Stimulated activated CD8-positive, alpha-beta memory T cell treated with anti-CD3 and anti-CD28 coated beads, Interleukin-12 subunit alpha, Interleukin-12 subunit beta, amount 100 ng/mL, for 1 hour (primary cell): ENCODE results near the gene SPI1.

ENCODE experiments used
- DNase-seq: peaks from one replicate; pipeline ENCODE4 v3.0.0-alpha.2; 2020; ENCODE audit warnings: low read depth

The SPI1 gene

DNA sequence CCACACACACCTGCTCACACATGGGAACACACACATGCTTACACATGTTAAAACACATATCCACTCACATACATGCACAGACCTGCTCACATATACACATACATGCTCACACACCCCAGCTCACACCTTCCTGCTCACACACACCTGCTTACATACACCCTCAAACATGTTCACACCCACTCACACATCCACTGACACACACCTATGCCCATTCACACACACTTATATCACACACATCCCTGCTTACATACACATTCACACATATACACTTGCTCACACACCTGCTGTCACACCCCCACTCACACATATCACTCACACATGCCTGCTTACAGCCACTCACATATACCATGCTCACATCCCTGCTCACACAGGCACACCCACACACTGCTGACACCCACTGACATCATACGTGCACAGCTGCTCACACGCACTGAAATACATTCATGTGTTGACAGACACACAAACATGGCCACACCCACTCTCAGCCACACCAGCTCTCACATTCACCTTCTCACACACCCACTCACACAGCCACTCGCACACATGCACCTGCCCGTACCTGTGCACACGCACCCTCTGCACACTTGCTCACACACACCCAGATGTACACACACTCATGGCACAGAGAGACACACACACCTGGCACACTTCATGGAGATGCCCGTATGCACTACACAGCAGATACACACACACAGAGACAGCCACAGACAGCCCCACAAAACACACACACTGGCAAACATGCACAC is 20.2 kb downstream of the SPI1 start:
- DNase-seq, result no peak

DNA sequence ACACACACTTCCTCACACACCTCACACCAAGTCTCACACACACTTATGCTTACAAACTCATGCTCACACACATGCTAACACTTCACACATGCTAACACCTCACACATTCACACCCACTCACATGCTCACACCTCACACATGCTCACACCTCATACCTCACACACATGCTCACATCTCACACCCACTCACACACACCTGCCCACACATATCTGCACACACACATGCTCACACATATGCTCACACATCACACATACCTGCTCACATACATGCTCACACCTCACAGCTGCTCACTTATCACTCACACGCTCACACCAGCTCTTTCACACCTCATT is 21.4 kb downstream of the SPI1 start:
- no peak for DNase-seq

DNA sequence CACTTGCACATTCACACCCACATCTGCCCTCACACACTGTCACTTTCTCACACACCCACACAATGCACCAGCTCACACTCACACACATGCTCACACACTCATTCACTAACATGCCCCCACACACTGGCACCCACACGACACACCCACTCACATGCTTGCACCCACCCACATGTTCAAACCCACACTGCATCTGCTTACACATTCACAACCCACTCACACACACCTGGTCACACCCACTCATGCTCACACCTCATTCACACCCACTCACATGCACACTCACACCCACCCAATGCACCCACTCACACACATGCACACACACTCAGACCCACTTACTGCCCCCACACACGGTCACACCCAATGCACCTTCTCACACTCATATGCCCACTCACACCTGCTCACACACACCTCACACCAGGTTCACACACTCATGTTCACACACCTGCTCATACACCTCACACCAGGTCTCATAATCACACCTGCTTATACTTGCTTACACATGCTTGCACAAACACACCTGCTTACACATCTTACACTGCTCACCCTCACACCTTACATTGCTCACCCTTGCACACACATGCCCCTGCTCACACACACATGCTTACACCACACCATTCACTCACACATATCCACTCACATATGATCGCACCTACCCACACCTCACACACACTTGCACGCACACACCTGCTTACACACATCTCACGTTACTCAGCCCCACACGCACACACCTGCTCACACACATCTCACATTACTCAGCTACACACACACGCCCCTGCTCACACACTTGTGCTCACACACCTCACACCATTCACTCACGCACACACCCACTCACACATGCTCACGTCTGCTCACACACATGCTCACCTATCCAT is 22.0 kb downstream of the SPI1 start:
- no peak for DNase-seq

DNA sequence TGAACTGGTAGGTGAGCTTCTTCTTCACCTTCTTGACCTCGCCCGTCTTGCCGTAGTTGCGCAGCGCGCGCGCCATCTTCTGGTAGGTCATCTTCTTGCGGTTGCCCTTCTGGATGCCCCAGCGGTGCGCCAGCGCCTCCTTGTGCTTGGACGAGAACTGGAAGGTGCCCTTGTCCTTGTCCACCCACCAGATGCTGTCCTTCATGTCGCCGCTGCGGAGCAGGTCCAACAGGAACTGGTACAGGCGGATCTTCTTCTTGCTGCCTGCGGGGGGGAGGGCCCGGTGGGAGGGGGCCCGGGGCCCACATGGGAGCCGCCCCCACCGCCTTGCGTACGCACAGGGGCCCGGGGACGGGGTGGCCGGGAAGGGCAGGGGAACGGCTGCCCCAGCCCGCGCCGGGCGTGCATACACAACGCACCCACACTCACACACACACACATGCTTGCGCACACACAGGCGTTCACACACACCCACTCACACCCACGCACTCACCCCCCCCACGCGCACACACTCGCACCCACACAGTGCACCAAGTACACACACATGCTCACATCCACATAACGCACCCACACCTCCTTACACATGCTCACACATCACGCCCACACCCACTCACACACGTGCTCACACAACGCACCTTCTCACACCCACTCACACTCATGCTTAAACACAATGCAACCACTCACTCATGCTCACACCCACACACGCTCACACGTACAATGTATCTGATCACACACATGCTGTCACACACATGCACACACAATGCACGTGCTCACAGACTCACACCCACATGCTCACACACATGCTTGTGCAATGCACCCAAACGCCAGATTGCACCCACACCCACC is 22.8 kb downstream of the SPI1 start:
- DNase-seq, result no peak

DNA sequence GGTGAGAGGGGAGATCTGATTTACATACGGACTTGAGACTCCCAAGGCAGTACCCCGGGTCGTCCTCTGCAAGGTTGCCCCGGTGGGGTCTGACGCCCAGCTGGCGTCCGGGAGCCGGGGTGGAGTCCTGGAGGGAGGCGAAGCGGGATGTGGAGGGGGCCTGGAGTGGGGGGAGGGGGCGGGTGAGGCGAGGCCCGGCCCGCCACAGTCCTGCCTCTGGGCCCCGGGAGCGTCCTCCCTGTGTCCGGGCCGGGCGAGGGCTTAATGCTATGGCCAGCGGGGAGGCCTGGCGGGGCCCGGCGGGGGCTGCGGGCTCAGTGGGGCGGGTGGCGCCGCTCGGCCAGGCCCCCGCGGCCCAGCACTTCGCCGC is 23.4 kb downstream of the SPI1 start:
- DNase-seq, result no peak

DNA sequence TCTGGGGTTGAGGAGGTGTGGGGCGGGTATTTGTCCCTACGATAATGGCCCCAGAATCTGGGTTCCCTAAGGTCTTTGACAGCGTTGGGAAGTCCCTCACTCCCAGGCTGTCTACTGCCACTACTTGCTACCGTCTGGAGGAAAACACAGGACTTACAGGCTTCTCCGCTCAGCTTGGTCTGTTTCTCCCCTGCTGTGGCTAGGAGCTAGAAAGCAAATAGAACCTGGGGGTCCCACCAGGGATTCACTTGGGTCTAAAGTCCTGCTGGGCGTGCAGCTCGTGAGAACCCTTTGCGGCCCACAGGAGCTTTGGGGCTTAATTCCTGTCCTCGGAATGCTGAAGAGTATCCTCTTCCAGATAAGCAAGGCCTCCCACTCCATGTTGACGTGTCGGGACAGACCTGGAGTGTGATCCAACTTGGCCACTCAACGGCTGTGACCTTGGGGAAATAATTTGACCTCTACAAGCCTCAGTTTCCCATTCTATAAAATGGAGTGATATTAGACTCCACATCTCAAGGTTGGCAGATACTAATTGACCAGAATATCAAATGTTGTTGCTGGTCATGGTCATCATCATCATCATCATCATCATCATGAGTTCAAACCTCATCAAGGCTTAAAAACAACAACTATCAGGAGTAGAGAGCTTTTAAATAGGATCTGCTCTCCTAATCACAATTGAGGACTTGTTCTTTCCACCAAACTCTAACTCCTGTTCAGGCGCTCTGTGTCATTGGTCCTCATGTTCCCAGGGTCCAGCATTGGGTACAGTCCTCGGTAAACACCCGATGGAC is 24.2 kb downstream of the SPI1 start:
- no peak for DNase-seq

DNA sequence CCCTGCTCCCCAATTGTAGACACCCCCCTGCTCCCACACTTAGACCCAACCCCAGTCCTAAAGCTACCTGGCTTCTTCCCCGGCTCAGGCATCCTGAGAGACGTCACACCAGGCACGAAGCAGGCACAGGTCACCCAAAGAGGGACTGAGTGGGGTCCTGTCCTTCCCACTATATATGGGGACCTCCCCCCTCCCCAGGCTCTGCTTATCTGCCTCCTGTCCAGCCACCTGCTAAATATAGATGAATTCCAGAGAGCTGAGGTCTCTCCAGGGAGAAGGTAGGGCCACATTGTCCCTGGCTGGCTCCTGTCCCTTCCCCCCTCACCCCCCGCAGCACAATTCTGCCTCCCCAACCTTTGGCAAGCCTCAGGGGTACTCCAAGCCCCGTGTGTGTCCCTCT is 25.8 kb downstream of the SPI1 start, which contains the start of gene MYBPC3:
Gene MYBPC3 (minus strand): TSS at position 147 of the 400 bp plus-strand sequence. CDS start 55 bp downstream, at position 92.
- DNase-seq, result no peak

DNA sequence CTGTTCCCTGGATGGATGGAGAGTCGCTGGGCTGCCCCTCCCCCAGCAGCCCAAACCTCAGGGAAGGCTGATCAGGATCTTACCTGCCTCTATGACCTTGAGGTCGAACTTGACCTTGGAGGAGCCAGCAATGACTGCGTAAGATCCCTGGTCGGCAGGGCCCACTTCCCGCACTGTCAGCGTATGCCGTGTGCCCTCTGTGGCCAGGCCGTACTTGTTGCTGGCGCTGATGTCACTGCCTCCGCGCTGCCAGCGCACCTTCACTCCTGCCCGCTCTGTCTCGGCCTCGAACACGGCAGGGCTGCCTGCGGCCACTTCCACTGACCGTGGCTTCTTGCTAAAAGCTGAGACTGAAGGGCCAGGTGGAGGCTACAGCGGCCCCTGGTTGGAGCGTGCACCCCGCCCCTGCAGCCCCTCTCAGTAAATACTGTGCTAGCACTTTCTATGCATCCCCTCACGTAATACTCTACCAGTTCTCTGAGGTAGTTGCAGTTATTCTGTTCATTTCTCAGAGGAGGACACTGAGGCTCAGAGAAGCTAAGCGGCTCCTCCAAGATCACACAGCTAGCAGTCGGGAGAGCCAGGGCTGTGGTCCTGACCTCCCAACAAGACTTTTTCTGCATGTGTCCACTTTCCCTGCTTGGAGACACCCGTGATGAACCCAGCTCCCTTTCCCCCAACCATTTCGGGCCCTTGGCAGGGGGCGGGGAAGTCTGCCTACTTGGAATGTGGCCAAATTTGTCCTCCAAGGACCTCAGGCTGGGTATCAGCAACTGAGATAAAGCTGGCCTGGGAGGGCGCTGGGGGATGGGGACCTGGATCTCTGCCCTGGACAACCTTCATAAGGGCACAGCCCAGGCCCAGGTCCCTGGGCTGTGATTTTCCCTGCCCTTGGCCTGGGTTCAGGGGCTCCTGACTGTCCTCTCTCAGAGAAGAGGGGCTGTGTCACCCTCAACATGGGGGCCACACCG is 26.9 kb downstream of the SPI1 start:
- DNase-seq, result no peak

DNA sequence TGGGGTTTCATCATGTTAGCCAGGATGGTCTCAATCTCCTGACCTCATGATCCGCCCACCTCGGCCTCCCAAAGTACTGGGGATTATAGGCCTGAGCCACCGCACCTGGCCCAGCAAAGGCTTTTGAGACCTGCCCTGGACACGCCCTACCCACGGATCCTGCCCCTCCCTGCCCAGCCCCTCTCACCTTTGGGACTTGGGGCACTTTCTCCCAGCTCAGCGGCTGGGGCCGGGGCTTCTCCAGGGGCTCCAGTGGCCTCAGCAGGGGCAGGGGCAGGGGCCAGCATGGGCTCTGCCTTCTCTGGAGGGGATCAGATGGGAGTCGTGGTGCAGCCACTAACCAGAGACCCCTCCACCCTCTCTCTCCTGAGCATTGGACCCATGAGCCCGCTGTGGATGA is 28.0 kb downstream of the SPI1 start:
- no peak for DNase-seq

DNA sequence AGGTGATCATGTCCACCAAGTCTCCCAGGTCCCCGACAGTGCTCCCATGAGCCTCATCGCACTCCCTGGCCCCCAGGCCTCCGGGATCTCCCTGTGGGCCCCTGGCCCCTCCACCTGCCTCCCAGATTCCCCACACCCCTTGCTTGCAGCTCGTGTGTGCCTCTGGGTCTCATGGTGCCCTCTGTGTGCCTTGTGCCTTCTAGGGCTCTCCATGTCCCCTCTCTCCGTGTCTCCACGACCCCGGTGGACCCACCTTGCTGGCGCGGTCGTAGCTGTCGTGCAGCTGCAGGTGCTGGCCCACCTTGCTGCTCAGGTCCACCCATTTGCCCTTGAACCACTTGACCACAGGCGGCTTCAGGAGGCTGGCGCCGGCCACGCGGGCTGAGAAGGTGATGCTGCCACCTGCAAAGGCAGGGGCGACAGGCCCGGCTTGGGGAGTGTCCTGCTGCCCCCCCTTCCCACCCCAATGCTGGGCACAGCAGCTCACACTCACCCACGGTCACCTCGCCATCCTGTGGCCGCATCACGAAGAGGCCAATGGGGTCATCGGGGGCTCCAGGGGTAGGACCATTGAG is 28.7 kb downstream of the SPI1 start:
- DNase-seq, result no peak

DNA sequence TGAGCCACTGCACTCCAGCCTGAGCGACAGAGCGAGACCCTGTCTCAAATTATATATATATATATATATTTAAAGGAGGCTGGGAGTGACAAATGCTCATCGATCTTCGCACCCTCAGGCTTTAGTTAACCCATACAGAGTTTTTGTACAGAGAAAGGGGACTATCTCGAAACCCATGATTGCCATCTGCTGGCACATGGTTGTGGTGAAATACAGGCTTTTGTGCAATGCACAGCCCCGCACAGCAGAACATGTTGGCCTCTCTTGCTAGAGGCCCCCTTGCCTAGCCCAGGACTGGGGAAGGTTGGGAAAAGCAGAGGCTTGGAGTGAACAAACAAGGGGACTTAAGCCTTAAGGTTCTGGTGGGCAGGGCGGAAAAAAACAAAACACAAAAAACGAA is 29.5 kb downstream of the SPI1 start:
- no peak for DNase-seq

DNA sequence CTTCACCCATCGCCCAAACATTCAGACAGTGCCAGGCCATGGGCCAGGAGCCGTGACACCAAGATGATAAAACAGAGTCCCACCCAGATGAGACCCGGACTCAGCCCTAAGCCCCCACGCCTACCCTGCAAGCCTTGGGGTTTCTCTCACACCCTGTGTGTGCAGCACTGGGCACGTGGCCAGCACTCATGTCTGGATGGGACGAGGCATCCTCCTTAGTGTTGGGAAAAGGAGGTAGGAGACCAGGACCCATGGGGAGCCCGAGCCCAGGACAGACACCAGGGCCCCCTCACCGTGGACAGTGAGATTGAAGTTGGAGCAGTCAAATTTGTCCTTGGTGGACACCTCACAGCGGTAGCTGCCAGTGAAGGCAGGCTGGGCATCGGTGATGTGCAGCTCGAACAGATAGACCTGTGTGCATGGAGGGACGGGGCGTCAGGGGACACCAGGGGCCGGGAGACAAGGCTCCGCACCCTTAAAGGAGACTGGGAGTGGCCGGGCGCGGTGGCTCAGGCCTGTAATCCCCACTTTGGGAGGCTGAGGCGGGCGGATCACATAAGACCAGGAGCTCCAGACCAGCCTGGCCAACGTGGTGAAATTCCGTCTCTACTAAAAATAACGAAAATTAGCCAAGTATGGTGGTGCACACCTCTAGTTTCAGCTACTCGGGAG is 30.1 kb downstream of the SPI1 start:
- DNase-seq, result no peak

DNA sequence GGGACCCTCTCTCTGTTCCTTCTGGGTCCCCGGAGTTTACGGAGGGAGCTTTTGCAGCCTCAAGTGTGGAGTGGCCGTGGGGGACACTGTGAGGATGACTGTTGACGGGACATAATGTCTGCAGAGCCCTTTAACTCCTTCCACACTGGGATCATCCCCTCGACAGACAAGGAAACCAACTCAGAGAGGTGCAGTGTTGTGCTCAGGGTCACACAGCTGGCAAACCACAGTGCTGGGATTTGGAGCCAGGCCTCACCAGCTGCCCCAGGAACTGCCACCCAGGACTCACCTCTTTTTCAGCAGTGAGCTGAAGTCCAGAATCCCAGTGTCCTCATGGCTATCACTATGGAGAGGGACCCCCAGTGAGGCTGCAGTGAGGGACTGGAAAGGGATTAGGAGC is 31.2 kb downstream of the SPI1 start:
- no peak for DNase-seq

DNA sequence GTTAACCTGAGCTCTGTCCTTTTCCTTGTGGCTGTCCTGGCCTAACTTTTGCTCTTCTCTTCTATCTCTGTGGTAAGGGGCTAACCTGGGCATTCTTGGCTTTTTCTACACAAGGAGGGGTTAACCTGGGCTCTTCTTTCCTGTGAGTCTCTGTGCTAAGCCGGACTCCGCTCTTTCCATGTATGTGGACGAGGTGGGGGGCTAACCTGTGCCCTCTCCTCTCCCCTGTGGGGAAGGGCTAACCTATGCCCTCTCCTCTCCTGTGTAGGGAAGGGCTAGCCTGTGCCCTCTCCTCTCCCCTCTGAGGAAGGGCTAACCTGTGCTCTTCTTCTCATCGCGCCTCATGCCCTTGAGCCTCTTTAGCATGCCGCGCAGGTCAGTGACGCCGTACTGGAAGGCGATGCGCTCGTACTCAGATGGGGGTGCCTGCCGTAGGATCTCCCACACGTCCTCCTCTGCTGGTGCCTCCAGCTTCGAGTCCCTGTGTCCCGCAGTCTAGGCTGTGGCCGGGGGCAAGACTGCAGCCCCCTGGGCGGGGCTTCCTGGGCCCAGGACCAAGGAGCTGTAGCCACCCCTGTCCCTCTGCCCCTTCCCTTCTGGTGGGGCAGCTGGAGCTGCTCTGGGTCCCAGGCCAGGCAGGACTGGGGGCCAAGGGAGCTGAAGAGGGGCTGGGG is 32.3 kb downstream of the SPI1 start:
- DNase-seq, result no peak

DNA sequence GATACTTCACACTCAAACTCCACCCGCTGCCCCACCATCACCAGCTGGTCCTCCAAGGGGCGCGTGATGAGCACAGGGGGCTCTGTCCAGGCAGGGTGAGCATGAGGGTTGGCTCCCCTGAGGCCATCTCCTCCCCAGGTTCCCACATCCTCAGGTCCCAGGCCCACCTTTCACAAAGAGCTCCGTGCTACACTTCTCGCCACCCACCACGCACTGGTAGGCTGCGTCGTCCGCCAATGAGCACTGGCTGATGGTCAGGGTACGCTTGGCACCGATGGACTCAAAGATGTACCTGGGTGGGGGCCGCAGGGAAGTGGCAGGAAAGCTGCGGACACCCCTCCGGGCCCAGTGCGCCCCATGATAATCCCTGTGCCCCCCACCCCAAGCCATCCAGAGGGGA is 35.5 kb downstream of the SPI1 start:
- no peak for DNase-seq

DNA sequence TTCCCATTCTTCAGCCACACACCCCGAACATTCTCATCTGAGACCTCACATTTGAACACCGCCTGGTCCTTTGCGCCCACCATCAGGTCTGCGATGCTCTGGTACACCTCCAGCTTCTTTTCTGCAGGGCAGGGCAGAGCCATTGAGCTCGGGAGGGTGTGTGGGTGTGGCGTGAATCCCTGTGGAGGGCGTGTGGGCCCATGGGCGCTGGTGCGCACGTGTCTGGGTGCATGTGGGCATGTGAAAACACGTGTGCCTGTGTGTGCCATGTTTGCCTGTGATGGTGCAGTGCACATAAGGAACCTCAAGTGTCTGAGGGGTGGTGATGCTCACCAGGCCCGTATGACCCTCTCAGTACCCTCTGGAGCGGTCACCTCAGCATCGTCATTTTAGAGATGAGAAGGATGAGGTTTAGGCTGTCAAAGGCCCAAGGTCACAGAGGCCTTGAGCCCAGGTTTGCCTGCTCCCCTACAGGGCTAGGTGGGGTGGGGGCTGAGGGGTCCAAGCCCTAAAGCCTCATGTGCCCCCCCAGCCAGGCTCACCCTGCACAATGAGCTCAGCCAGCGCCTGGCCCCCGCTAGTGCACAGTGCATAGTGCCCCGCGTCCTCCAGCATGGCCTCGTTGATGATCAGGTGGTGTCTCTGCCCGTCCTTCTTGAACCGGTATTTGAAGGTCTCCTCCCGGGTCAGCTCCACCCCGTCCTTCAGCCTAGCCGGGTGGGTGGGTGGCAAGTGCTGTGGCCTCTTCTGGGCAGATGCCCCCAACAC is 36.1 kb downstream of the SPI1 start:
- DNase-seq, result no peak

DNA sequence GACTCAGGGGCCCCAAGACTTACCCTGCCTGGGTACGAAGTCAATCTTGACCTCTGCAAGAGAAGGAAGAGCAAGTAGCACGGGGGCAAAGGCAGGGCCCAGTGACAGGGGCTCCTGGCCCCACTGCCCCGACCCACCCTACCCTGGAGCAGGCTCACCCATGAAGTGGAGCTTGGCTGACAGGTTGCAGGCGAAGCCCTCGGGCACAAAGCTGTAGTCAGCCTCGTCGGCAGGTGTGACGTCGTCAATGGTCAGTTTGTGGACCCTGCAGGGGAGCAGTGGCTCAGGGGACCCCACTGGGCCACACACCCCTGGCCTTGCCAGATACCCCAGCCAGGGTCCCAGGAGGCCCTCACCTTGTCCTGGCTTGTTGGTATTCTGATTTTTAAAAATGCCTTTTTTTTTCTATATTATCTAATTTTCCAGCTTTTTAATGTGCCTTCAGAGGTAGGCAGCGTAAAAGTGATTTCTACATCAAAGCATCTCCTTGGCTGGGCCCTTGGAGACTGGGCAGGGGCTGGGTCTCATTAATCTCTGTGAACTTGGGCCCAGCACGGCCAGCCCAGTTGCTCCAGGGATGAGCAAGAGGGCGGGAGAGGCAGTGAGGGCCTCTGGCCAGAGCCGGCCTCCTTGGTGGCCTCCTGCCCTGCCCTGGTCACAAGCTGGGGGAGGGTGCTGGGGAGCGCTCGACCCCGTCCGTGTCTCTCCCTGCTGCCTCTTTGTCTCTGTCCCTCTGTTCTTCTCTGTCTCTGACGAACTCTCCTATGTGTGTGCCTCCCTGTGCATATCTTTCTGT is 37.2 kb downstream of the SPI1 start:
- no peak for DNase-seq

DNA sequence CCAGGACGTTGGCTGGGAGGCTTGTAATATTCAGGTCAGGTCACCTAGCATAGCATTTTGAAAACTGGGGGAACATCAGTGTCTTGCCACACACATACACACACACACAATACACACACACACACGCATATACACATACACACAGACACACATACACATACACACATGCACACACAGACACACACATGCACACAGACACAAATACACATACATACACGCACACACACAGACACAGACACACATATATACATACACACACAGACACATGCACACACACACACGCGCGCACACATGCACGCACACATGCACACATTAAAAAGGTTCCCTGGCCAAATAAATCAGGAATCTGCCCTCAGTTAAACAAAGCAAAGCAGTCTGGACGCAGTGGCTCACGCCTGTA is 38.3 kb downstream of the SPI1 start:
- DNase-seq, result no peak
